ENCODE data around the gene ZW10.

ZW10 gene

GRCh38 chr11:113697756-113698407 lies 75.6 kb downstream of the ZW10 start:
- DNase-seq: no peak

- no peak for DNase-seq
Measured at GRCh38 chr11:113697111-113697510, 76.4 kb downstream of the ZW10 start.

- no peak for DNase-seq
Measured at GRCh38 chr11:113695207-113695606, 78.3 kb downstream of the ZW10 start.

GRCh38 chr11:113694390-113694789 lies 79.1 kb downstream of the ZW10 start:
- no peak for DNase-seq

GRCh38 chr11:113693030-113693429 lies 80.5 kb downstream of the ZW10 start:
- no peak for DNase-seq

GRCh38 chr11:113690619-113691569 lies 82.6 kb downstream of the ZW10 start:
- no peak for DNase-seq

GRCh38 chr11:113689768-113690618 lies 83.5 kb downstream of the ZW10 start:
- DNase-seq: no peak

GRCh38 chr11:113685654-113686359 lies 87.7 kb downstream of the ZW10 start:
- peak in 1 of 5 donors; percentile 44 for DNase-seq

- DNase-seq: no peak
Measured at GRCh38 chr11:113684496-113684895, 89.0 kb downstream of the ZW10 start.

GRCh38 chr11:113683481-113684046 lies 89.9 kb downstream of the ZW10 start:
- DNase-seq: no peak

Measured in T-helper 1 cell (primary cell).